Middle frontal gyrus (tissue), 1 donor: ENCODE data around the gene SYCE1L.
A peak's percentile ranks its signal among the peaks of the same experiment; 100 is the strongest.
"Not testable (repeated sequence)": the region's sequence is repeated elsewhere in the genome, so short reads cannot be mapped to it uniquely, and the experiment has no call there.

Experiments
- DNase-seq: peaks from one replicate; pipeline ENCODE4 v3.0.0-alpha.2; 2015; ENCODE audit warnings: low spot score; ENCODE audit errors: extremely low spot score

SYCE1L gene

GRCh38 chr16:77197747-77198146 lies 1.5 kb upstream of the SYCE1L start:
- no peak for DNase-seq

DNA sequence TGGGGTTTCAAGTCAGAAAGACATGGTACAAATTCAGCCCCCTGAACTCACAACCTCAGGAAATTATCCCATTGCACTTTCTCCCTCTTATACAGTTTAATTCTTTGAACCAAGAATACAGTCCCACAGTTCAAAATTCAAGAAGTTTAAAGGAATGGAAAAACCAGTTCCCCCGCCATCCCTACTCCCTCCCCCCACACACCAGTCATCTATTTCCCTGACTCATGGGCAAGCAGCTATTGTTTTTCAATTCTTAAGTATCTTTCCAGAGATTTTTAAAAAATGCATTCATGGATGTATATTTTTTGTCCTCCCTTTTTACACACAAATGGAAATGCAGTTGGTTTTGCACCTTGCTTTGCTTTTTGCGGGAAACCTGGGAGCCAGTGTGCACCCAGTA lies 7.3 kb downstream of the SYCE1L start:
- no peak for DNase-seq

DNA sequence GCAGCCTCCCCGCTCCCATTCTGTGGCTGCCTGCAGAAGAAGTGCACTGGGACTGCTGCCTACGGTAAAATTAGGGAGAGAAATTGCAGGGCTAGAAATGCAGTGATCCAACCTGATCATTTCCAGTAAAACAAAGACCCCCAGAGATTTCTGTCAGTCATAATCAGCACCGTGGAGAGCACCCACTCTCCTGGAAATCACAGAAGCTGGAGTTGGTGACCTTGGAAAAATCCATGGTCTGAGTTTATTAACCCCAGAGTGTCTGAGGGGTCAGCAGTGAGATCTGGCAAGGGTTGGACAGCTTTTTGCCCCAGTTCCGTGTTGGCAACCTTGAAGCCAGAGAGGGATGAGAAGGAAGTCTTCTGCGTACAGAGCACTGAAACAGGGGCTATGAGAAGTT lies 7.8 kb downstream of the SYCE1L start:
- no peak for DNase-seq

DNA sequence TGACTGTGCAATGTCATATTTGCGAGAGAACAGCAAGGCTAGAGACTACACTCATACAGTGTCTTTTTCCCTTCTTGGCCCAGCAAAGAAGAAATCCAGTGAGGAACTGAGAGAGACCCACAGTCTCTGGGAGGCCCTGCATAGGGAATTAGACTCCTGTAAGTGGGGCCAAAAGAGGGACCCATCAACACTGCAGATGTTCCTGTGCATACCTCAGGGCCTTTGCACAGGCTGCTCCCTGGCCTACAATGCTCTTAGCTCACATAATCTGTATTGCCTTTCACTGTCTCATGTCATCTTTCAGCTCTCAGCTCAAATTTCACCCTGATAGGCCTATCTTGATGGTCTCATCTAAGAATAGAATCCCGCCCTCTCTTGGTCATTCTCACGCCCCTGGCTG lies 9.2 kb downstream of the SYCE1L start:
- no peak for DNase-seq

- no peak for DNase-seq
Observed at GRCh38 chr16:77211880-77212740, 12.9 kb downstream of the SYCE1L start.

DNA sequence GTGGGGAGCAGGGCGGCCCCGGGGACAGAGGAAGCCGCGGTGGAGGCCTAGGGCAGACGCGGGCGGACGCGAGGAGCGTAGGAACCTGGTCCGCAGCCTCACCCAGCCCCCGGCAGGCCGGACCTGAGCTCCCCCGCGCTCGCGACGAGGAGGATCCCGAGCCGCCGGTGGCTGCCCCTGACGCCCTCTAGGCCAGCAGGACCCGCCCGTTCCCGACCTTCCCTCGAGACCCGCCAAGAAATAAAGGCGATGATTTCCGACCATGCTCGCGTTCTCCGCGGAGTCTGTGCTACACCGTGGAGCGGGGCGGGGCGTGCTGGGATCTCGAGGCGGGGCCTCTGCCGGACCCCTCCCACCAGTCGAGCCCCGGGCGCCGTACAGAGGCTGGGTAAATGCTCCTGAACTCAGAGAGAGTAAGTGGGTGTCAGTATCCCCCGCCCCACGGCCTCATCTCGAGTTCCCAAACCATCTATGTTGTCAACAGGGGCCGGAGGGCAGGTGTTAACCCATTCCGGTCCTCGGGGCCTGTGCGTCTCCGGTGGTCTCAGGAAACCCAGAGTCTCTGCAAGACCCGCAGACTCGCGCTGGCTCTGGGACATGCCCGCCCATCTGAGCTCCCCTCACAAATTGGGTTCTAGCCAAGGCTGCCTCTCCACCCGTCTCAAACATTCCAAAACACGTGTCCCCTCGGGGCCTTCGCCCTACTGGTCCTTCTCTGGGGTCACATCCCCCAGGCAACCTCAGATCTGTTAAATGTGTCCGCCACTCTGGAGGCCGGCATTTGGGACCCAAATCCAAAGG lies 13.7 kb downstream of the SYCE1L start:
- no peak for DNase-seq

- no peak for DNase-seq
Observed at GRCh38 chr16:77213542-77214106, 14.4 kb downstream of the SYCE1L start.

- DNase-seq, result no peak
Observed at GRCh38 chr16:77214411-77215138, 15.4 kb downstream of the SYCE1L start.

DNA sequence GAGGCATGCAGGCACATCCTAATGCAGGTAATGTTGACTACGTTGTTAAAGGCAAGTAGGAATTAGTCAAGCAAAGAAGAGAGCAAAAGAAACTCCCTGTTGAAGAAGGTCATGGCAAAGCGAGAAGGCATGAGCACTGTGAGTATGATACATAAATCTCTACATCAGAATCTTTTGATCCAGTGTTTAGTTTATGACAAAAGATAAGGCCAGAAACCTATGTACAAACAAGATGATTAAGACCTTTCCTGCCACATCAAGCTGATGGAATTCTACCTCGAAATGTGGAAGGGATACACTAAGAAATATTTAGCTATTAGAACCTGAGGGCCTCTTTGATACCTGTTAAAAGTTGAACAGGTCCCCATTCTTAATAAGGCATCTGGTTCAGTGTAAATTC lies 20.2 kb downstream of the SYCE1L start:
- no peak for DNase-seq

DNA sequence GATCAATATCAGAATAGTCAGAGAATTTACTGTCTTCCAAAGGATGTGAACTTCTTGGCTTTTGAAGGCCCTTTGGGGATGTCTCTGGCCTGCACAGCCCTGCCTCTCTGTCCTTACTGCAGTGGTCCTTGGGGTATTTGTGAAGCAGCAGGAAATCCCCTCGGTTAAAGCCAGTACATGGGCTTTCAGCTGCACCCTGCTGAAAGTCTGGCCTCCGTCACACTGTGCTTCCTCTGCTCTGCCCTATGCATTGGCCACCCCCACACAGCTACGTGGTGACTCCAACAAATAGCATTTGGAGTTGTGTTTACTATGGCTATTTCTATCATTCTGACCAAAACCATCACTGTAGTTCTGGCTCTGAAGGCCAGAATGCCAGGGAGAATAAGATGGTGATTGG lies 21.2 kb downstream of the SYCE1L start:
- no peak for DNase-seq

DNA sequence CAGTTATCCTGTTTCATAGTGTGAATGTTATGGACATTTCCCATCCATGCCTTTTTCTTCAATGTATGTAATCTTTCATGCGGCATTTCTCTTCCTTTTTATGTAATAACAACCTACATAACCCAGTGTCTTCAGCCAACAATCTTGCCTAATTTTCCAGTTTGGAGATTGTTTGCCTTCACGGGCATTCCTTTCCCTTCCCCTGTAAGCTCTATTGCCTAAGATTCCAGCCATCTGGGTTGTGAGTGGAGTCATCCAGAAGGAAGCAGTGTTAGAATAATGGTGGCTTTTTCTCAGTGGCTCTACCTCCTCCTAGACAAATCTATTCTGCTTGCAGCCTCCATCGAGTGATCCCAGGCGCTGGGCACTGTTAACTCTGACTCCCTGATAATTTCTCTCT lies 22.3 kb downstream of the SYCE1L start:
- no peak for DNase-seq

DNA sequence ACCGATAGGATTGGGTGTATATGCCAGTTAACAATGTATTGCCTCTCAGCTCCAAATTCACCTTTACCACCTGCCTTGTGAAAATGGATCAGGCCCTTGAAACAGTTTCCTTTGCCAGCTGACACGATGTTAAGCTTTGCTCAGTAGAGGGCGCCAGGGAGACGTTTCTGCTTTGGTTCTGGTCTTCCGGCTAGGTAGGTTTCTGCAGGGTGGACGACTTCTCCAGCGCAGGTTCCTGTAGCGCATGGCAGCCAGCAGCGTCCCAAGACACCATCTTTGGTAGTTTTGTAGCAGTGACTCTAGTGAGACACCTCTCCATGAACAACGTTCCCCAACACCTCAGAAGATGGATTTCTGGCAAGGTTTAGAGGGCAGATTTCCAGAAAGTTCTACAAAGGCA lies 24.0 kb downstream of the SYCE1L start:
- no peak for DNase-seq

- no peak for DNase-seq
Observed at GRCh38 chr16:77225182-77225581, 26.0 kb downstream of the SYCE1L start.

DNA sequence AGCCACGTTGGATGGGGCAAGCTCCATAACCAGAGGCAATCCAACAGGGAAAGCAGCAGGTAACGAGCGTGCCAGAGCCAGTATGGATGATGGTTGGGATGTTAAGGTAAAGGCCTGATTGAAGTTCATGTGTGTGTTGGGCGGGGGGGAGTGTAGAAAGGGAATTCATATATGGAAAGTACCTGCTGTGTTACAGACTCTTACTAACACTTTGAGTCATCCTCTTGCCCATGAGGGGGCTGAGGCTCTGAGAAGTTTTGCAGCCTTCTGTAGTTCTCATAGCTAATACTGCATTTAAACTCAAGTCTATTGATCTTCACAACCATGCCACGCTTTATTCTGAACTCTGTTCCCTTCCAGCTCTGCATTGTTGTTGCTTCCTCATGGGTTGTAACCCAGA lies 28.5 kb downstream of the SYCE1L start:
- DNase-seq, result no peak

GRCh38 chr16:77231047-77231446 lies 31.8 kb downstream of the SYCE1L start:
- DNase-seq, result no peak

DNA sequence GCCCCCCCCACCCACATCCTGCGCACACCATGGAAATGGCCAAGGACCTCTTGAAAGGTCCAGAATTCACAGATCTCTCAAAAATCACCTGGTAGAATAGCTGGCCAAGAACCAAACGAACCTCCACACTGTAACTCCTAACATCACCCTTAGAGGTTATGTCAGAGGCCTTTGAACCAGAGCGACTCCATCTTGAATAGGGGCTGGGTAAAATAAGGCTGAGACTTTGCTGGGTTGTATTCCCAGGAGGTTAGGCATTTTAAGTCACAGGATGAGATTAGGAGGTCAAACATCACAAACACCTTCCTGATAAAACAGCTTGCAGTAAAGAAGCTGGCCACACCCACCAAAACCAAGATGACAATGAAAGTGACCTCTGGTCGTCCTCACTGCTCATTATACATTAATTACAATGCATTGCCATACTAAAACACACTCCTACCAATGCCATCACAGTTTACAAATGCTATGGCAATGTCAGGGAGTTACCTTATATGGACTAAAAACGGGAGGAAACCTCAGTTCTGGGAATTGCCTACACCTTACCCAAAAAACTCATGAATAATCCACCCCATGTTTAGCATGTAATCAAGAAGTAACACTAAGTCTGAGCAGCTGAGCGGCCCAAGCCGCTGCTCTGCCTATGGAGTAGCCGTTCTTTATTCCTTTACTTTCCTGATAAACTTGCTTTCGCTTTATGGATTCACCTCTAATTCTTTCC lies 34.8 kb downstream of the SYCE1L start:
- no peak for DNase-seq

DNA sequence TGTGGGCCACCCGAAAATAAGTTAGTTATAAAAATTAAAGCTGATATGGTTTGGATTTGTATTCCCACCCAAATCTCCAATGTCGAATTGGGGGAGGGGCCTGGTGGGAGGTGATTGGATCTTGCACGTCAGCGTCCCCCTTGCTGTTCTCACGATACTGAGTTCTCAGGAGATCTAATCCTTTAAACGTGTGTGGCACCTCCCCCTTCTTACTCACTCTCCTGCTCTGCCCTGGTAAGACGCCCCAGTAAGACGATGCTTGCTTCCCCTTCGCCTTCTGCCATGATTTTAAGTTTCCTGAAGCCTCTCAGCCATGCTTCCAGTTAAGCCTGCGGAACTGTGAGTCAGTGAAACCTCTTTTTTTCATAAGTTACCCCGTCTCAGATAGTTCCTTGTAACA lies 35.4 kb downstream of the SYCE1L start:
- DNase-seq, result no peak

DNA sequence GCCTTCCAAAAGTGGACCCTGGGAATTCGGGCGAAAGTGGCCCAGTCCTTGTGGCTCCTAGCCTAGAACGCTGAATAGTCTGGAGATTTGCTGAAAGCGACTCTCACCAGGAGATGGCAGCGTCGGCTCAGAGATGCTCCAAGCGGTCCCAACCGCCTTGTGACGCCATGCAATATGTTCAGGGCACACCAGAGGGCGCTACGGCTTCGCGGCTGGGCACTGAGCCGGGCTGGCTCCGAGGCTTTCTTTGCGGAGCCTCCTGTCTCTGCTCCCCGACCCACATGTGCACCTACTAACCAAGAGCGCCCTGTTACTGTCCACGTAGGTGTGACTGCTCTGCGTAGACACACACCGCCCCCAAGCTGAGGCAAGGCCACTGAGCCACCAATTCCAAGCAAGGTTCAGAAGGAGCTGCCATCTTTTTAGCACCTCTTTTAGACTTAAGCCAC lies 36.9 kb downstream of the SYCE1L start:
- peak; percentile 88 for DNase-seq

GRCh38 chr16:77238593-77238992 lies 39.4 kb downstream of the SYCE1L start:
- no peak for DNase-seq

GRCh38 chr16:77242471-77242870 lies 43.3 kb downstream of the SYCE1L start:
- DNase-seq, result not testable (repeated sequence)

DNA sequence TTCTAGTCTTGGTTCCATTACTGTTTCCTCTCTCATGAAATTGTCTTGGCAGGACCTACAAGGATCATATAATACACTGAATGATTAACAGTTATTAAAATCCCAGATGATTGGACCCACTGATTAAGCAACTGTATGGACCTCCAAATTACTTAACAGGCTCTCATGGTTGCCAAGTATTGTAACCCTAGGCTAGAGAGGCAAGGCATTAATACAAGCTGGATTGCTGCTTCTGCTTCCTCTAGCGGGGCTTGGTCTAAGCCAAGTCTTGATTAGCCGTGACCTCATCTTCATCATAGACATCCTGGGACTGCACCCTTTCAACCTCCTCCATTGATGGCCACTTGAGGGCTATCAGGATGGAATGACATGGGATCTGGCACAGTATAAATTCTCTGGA lies 46.9 kb downstream of the SYCE1L start:
- no peak for DNase-seq
